ENCODE results near the gene PITRM1.

PITRM1 gene

DNA sequence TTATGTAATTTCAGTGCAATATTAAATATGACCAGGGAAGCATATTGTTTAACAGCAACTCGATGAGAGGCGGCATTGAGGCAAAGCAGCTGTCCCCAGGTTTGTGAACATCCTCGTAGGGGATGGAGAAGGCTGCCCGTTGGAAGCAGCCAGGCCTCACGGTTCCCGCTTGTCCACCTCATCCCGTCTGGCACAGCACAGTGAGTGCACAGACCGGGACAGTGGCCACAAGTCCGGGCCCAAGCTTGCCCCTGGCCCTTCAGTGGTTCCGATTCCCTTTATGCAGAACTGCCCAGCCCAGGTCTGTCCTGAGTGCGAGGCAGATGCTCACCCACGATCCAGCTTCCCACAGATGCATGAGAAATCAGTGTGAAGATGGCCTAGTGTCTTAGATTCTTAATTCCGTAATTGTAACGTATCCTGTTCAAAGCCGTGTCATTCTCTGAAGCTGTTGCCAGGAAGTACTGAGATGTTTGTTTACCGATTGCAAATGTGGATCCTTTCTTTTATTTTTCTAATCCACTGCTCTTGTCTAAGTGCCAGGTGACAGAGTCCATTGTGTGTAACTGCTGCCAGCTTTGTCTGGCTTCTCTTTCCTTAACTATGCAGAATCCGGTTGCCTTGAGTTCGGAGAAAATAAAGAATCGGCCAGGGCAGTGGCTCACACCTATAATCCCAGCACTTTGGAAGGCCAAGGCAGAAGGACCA, 69.7 kb downstream of the PITRM1 start:
- TF ChIP-seq, protein P1, sequence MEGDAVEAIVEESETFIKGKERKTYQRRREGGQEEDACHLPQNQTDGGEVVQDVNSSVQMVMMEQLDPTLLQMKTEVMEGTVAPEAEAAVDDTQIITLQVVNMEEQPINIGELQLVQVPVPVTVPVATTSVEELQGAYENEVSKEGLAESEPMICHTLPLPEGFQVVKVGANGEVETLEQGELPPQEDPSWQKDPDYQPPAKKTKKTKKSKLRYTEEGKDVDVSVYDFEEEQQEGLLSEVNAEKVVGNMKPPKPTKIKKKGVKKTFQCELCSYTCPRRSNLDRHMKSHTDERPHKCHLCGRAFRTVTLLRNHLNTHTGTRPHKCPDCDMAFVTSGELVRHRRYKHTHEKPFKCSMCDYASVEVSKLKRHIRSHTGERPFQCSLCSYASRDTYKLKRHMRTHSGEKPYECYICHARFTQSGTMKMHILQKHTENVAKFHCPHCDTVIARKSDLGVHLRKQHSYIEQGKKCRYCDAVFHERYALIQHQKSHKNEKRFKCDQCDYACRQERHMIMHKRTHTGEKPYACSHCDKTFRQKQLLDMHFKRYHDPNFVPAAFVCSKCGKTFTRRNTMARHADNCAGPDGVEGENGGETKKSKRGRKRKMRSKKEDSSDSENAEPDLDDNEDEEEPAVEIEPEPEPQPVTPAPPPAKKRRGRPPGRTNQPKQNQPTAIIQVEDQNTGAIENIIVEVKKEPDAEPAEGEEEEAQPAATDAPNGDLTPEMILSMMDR (IDR thresholded peaks at IDR 0.05; ENCODE audit: extremely low read depth, insufficient read depth, missing control alignments): no peak
- DNase-seq (ENCODE audit: low spot score): no peak
- in situ Hi-C loops (cut with MboI; ENCODE audit: low pct_unique_long_range_greater_than_20kb, low sequenced_read_pairs, unreplicated experiment): no loop called here

DNA sequence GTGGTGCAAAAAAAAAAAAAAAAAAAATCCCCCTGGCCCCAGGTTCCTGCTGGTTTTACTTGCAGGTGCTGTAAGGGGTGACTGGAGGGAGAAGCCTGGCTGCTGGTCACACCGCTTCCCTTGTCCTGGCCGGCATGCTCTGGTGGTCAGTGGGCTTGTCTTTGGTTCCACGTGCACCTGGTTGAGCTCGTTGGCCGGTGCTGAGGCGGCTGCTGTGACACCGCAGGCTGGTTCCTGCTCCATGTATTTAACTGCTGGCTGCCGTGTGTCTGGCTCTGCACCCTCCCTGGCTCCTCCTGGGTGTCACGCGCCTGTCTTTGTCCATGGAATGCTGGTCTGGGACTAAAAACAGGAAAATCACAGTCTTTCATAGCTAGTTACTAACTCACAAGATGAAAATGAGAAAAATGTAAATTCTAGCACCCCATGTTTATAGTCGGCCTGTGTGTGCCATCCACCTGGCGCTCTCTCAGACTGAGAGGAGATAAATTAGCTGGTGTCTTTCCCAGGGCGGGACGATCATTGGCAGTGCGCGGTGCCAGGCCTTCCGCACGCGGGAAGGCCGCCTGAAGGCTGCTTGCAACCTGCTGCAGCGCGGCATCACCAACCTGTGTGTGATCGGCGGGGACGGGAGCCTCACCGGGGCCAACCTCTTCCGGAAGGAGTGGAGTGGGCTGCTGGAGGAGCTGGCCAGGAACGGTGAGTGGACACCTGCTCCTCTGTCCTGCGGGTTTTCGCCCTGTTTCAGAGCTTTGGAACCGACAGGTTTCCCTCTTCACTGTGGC, 71.5 kb downstream of the PITRM1 start:
- in situ Hi-C loops (cut with MboI; ENCODE audit: low pct_unique_long_range_greater_than_20kb, low sequenced_read_pairs, unreplicated experiment): no loop called here
- no peak for DNase-seq (ENCODE audit: low spot score)
- TF ChIP-seq, protein P1 (IDR thresholded peaks at IDR 0.05; ENCODE audit: extremely low read depth, insufficient read depth, missing control alignments): no peak

DNA sequence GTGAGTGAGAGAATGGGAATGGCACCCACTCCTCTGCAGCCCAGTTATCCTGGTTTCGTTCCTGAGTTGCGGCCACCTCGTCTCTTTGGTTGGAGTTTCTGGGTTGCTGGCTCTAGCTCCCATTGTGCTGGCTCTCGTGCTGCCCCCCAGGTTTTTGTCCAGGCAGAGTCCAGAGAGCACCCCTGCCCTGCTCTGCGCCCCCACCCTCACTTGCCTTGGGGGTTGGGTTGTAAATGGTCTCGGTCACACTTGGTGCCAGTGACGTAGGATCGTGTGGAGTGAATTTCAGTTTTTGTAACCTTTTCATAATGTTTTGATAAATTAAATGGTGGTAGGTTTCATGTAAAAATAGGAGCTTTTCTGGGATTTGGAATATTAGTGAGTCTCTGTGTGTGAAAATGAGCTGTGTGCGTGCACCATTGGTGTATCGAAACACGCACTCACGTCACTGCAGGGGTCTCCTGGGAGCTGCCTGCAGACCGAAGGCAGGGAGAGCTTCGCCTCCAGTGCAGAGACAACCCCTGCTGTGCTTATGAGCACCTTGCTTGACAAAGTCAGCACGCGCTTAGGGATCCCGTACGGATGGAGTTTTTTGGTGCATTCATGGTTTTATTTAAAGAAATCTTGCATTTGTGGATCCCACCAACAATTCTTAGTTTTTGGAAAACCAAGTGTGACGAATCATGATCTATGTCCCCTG, 72.3 kb downstream of the PITRM1 start:
- DNase-seq (ENCODE audit: low spot score): no peak
- TF ChIP-seq, protein P1 (IDR thresholded peaks at IDR 0.05; ENCODE audit: extremely low read depth, insufficient read depth, missing control alignments): no peak
- in situ Hi-C loops (cut with MboI; ENCODE audit: low pct_unique_long_range_greater_than_20kb, low sequenced_read_pairs, unreplicated experiment): no loop called here

DNA sequence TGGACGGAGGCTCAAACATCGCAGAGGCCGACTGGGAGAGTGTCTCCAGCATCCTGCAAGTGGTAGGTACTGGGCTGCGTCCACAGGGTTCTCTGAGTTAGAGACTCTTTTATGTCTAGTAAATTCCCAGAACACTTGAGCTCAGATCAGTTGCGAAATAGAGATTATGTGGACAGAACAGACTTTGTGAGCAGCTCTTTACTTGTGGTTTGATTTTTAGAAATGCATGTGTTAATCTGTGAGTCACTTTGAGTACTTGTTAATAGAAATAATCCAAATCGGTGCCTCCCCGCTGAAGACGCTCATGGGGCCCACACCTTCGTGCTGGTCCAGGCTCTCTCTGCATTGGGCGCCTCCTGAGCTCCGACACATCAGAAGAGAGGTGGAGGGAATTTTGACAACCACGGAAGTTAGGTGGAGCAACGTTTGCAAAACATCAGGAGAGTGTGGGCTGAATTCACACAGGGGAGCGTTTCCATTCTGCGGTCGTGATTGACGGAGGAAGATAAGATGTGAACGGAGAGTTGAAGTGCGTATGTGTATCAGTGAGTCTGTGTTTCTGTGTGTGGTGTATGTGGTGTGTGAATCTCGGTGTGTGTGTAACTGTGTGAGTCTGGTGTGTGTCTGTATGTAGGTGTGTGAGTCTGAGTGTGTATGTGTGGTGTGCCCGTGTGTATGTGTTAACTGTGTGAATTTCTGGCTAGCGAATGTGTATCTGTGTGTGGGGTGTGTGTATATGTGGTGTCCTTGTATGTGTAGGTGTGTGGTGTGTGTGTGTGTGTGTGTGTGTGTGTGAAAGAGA, 73.1 kb downstream of the PITRM1 start:
- in situ Hi-C loops (cut with MboI; ENCODE audit: low pct_unique_long_range_greater_than_20kb, low sequenced_read_pairs, unreplicated experiment): no loop called here
- DNase-seq (ENCODE audit: low spot score): no peak

DNA sequence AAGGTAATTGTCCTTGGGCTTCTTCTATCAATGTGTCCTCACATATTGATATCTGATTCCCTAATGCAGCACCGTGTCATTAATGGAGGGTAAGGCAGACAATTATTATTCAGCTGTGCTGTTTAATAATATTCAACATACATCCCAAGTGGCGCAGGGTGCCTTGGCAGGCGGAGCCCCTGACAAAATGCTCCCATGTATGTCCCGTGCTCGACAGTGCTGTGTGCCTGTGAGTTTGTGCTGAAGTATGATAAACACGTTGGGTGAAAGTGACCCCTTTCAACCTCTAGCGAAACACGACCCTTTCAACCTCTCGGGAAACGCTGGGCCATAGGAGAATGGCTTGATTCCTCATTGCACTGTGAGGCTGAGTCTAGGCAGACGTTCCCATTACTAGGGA, 73.9 kb downstream of the PITRM1 start:
- DNase-seq (ENCODE audit: low spot score): no peak
- TF ChIP-seq, protein P1 (IDR thresholded peaks at IDR 0.05; ENCODE audit: extremely low read depth, insufficient read depth, missing control alignments): no peak
- in situ Hi-C loops (cut with MboI; ENCODE audit: low pct_unique_long_range_greater_than_20kb, low sequenced_read_pairs, unreplicated experiment): no loop called here

More for the DNA sequence above, 73.1 kb downstream of the PITRM1 start:
- TF ChIP-seq, protein P1 (IDR thresholded peaks at IDR 0.05; ENCODE audit: extremely low read depth, insufficient read depth, missing control alignments): no peak

DNA sequence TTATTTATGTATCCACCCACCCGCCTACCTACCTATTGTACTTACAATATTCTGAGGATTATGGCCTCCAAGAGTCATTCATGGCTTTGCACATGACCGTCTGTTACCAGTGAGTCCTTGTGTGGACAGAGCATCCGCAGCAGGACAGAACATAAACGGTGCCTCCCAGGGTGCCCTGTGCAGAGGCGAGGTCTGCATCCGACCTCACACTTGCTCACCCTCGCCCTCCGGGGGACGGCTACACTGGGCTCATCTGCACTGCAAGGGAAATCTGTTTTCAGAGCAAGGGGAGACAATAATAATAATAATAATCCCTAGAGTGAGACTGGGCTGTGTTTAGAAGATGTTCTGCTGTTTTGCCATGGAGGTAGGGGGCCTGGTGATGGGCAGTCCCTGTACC, 75.4 kb downstream of the PITRM1 start:
- TF ChIP-seq, protein P1 (IDR thresholded peaks at IDR 0.05; ENCODE audit: extremely low read depth, insufficient read depth, missing control alignments): no peak

More for the DNA sequence above, 75.4 kb downstream of the PITRM1 start:
- no peak for DNase-seq (ENCODE audit: low spot score)
- in situ Hi-C loops (cut with MboI; ENCODE audit: low pct_unique_long_range_greater_than_20kb, low sequenced_read_pairs, unreplicated experiment): no loop called here

Measured in GM13977 (cell line).